Measurements from ENCODE around the gene JSRP1.

The JSRP1 gene

DNA sequence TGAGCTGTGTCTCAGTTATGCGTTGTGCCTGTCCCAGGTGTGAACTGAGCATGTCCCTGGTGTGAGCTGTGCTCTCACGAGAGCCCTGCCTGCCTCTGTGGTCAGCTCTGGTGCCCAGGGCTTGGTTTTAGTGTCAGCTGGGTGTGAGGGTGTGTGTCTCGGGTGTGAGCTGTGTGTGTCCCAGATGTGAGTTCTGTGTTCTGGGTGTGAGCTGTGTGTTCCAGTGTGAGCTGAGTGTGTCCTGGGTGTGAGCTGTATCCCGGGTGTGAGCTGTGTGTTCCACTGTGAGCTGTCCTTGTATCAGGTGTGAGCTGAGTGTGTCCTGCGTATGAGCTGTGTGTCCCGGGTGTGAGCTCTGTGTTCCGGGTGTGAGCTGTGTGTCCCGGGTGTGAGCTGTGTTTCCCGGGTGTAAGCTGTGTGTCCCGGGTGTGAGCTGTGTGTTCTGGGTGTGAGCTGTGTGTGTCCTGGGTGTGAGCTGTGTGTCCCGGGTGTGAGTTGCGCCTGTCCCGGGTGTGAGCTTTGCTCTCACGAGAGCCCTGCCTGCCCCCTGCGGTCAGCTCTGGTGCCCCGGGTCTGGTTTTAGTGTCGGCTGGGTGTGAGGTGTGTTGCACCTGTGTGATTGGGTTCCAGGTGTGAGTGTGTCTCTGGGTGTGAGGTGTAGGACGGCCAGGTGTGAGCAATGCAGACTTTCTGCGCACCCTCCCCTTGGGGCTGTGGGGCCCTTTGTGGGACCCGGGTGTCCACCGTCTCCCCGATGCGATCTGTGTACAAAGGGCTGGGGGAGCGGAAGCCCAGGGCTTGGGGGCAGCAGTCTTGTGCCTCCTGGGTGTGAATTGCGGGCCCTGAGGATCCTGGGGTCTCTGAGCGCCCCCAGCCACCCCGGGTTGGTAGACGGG, 32.8 kb upstream of the JSRP1 start:
- H3K4me3 ChIP-seq (ENCODE audit: control insufficient read depth, low read depth, low read length): no peak overlapping the region
- TF ChIP-seq, protein P1, sequence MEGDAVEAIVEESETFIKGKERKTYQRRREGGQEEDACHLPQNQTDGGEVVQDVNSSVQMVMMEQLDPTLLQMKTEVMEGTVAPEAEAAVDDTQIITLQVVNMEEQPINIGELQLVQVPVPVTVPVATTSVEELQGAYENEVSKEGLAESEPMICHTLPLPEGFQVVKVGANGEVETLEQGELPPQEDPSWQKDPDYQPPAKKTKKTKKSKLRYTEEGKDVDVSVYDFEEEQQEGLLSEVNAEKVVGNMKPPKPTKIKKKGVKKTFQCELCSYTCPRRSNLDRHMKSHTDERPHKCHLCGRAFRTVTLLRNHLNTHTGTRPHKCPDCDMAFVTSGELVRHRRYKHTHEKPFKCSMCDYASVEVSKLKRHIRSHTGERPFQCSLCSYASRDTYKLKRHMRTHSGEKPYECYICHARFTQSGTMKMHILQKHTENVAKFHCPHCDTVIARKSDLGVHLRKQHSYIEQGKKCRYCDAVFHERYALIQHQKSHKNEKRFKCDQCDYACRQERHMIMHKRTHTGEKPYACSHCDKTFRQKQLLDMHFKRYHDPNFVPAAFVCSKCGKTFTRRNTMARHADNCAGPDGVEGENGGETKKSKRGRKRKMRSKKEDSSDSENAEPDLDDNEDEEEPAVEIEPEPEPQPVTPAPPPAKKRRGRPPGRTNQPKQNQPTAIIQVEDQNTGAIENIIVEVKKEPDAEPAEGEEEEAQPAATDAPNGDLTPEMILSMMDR (IDR thresholded peaks at IDR 0.05; ENCODE audit: control insufficient read depth, insufficient read depth, low read depth, low read length, missing control alignments): no peak
- no peak for DNase-seq (ENCODE audit: low read depth)

DNA sequence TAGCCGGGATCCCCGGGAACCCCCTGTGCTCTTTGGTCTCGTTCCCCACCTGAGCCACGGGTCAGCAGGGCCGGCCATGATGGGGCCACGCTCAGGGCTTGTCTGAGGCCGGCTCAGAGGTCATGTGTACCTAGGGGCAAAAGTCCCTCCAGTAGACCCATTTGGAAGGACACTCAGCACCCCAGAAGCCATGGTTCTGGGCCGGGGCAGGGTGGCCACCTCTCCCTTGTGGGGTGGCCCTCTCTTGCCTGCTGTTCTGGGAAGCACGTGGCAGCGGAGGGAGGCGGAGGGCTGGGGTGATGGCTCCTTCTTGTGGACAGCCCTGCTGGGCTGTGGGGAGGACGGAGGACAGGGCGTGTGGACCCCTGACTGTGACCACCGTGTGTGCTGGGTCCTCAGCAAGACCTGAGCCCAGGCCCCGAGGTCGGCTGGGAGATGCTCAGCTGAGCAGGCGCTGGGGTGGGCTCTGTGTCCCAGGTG, 32.2 kb upstream of the JSRP1 start:
- DNase-seq (ENCODE audit: low read depth): no peak
- no peak overlapping the region for H3K4me3 ChIP-seq (ENCODE audit: control insufficient read depth, low read depth, low read length)
- TF ChIP-seq, protein P1 (IDR thresholded peaks at IDR 0.05; ENCODE audit: control insufficient read depth, insufficient read depth, low read depth, low read length, missing control alignments): no peak

DNA sequence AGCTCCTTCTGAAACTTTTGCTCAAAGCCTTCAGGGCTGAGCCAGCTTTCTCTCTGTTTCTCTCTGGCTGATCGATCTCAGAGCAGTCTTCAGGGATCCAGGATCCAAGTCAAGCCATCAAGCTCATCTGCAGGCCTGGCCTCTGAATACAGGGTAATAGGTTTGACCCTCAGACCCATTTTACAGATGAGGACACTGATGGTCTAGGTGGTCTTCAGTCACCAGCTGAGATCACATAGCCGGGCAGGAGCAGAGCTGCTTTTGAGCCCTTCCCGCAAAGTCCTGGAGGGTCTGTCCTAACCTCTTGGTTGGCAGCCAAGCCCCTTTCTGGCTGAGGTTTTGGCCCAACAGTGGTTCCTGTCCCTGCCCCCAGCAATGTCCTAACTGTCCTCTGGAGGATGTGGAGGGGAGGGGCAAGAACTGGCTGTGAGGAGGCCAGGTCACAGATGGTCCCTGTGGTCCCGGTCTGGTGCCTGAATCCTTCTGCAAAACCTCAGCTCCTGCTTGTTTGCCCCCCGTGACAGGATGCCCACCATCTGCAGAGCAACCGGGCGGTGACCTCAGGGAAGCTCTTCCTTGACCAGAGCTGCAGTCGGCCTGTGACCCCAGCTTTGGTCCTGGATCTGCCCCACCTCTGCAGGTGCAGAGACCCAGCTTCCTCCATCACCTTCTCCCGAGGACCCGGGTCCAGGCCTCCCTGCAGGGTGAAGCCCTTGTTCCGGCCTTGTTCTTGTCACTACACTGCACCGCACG, 31.5 kb upstream of the JSRP1 start:
- TF ChIP-seq, protein P1 (IDR thresholded peaks at IDR 0.05; ENCODE audit: control insufficient read depth, insufficient read depth, low read depth, low read length, missing control alignments): no peak
- no peak for DNase-seq (ENCODE audit: low read depth)

DNA sequence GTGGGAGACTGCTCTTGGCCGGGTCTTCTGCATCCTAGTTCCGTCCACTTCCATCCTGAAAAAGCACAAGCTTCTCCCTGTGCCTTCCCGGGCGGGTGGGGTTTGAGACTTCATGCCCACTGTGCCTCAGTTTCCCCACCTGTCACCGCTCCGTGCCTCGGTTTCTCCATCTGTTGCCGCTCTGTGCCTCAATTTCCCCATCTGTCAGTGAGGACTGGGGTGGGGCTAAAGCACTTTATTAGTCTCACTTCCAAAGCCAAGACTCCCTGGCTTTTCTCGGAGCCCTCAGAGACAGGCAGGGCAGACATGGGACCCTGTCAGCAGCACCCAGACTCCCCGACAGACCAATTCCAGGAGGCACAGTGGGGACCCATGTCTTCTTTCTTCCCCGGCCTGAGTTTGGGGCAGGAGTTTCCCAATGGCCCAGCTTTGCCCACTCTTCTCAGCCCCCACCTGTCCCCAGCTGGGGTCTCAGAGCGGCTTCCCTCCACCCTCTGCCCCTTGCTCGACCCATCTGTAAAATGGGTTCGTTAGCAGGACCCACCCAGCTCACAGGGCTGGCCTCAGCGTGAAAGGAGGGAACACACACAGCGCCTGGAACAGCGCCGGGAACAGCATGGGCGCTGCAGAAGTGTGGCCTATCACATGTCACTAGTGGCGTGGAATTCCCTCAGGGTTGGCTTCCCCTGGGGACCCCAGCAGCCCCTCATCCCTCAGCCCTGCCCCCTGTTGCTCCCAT, 30.4 kb upstream of the JSRP1 start:
- TF ChIP-seq, protein P1 (IDR thresholded peaks at IDR 0.05; ENCODE audit: control insufficient read depth, insufficient read depth, low read depth, low read length, missing control alignments): no peak
- DNase-seq (ENCODE audit: low read depth): no peak
- no peak overlapping the region for H3K4me3 ChIP-seq (ENCODE audit: control insufficient read depth, low read depth, low read length)

More for the DNA sequence above, 31.5 kb upstream of the JSRP1 start:
- H3K4me3 ChIP-seq (ENCODE audit: control insufficient read depth, low read depth, low read length): no peak overlapping the region

DNA sequence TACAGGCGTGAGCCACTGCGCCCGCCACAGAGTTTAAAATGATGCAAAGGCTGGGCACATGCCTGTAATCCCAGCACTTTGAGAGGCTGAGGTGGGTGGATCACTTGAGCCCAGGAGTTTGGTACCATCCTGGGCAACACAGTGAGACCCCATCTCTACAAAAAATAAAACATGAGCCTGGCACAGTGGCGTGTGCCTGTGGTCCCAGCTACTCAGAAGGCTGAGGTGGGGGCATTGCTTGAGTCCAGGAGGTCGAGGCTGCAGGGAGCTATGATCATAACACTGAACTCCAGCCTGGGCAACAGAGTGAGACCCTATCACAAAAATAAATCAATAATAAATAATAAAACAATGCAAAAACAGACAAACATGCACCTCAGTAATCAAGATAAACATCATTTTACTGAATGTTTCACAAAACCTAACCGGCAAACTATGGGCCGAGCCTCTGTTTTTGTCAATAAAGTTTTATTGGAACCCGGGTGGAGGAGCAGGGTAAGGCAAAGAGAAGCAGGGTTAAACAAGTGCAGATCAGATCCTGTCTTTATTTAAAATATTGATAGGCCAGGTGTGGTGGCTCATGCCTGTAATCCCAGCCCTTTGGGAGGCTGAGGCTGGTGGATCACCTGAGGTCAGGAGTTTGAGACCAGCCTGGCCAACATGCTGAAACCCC, 27.8 kb upstream of the JSRP1 start:
- no peak for DNase-seq (ENCODE audit: low read depth)
- TF ChIP-seq, protein P1 (IDR thresholded peaks at IDR 0.05; ENCODE audit: control insufficient read depth, insufficient read depth, low read depth, low read length, missing control alignments): no peak
- H3K4me3 ChIP-seq (ENCODE audit: control insufficient read depth, low read depth, low read length): no peak overlapping the region

DNA sequence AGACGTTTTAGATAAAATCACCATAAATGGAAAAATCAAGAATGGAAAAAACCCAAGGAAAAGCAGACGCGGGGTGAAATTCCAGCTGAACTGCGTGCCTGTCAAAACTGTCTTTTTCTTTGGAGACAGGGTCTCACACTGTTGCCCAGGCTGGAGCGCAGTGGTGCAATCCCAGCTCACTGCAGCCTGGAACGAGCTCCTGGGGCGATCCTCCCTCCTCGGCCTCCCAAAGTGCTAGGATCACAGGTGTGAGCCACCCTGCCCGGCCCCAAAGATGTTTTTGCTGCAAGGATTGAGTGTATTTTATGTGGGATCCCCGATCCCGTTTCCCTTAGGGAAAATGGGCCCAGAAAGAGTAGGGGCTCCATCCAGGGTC, 26.6 kb upstream of the JSRP1 start:
- H3K4me3 ChIP-seq (ENCODE audit: control insufficient read depth, low read depth, low read length): no peak overlapping the region
- DNase-seq (ENCODE audit: low read depth): no peak
- TF ChIP-seq, protein P1 (IDR thresholded peaks at IDR 0.05; ENCODE audit: control insufficient read depth, insufficient read depth, low read depth, low read length, missing control alignments): no peak

All from AG09309 (cell line).